PFSK-1 (cell line): ENCODE data around the gene BEGAIN.

ENCODE experiments used
- POLR2AphosphoS5 ChIP-seq: IDR thresholded peaks from 2 replicates; pipeline ENCODE4 v1.6.1; 2012; ENCODE audit warnings: low read depth, mild to moderate bottlenecking, control low read depth, low read length, moderate library complexity
- REST ChIP-seq, 2 experiments: IDR thresholded peaks; 2 replicates each; pipeline versions ENCODE4 v1.6.1 to v1.8.0; 2011 to 2012; ENCODE audit warnings: low read depth in 2 of 2, low read length in 2 of 2, control low read depth in 1 of 2, inconsistent platforms in 1 of 2, mild to moderate bottlenecking in 1 of 2, moderate library complexity in 1 of 2; ENCODE audit not compliant: insufficient read depth in 1 of 2
- SIN3A ChIP-seq: IDR thresholded peaks from 2 replicates; pipeline ENCODE4 v1.6.1; 2012; ENCODE audit warnings: mild to moderate bottlenecking, low read length, moderate library complexity, borderline replicate concordance; ENCODE audit not compliant: insufficient read depth
- TAF1 ChIP-seq: IDR thresholded peaks from 2 replicates; pipeline ENCODE4 v1.6.1; 2012; ENCODE audit warnings: low read length, control low read depth, borderline replicate concordance; ENCODE audit not compliant: insufficient read depth

GRCh38 chr14:100566586-100566985, 20.6 kb downstream of the BEGAIN start:
- TF ChIP-seq POLR2AphosphoS5: no peak
- TF ChIP-seq TAF1: no peak
- TF ChIP-seq REST (IDR thresholded peaks at IDR 0.05; ENCODE audit: insufficient read depth in 1 of 2, low read depth in 2 of 2, low read length in 2 of 2): no peak
- TF ChIP-seq SIN3A: no peak
